Left lung (tissue), 10 donors: ENCODE measurements around the gene TSKS. TPM values are rescaled to one million over a fixed set of nuclear protein-coding genes. Genes with fewer than 3 reads are reported as not detected.

Experiments
- ATAC-seq: fragments of 200-7000 bp; cut with Tn5 transposase; one replicate; pipeline ENCODE4 v1.9.1; 2020; ENCODE audit warnings: moderate library complexity
- DNase-seq, 4 donors: peaks; one replicate each; pipeline ENCODE4 v3.0.0-alpha.2; 2013 to 2020
- H3K27ac ChIP-seq, 2 donors: fragments of 200-600 bp; sonication (generic) in 1 of 2; one replicate each; pipeline versions ENCODE4 v1.5.0 to v1.8.0; 2020 to 2021
- H3K27me3 ChIP-seq, 2 donors: fragments of 200-600 bp; sonication (generic) in 1 of 2; one replicate each; pipeline versions ENCODE4 v1.5.0 to v1.8.0; 2020 to 2021
- H3K36me3 ChIP-seq, 2 donors: fragments of 200-600 bp; sonication (generic) in 1 of 2; one replicate each; pipeline versions ENCODE4 v1.5.0 to v1.8.0; 2020 to 2021
- H3K4me1 ChIP-seq, 2 donors: fragments of 200-600 bp; one replicate each; pipeline ENCODE4 v1.8.0; 2021
- H3K4me3 ChIP-seq, 2 donors: fragments of 200-600 bp; sonication (generic) in 1 of 2; one replicate each; pipeline versions ENCODE4 v1.5.0 to v1.8.0; 2020 to 2021; ENCODE audit warnings: mild to moderate bottlenecking in 1 of 2
- H3K9me3 ChIP-seq, 2 donors: fragments of 200-600 bp; sonication (generic) in 1 of 2; one replicate each; pipeline versions ENCODE4 v1.5.0 to v1.8.0; 2020 to 2021
- intact Hi-C, 2 donors: fragments of 100-400 bp; cut with DNase I; formaldehyde crosslinking; loops; one replicate each; pipeline versions ENCODE4 v1.11.2 to v1.14.2; 2022
- polyA plus RNA-seq, 6 donors: library from polyadenylated mRNA; unstranded; fragments of 120-200 nt; gene quantifications; one replicate each; pipeline ENCODE4 v1.2.1, GENCODE V29; 2013; ENCODE audit not compliant: insufficient read length in 6 of 6
- total RNA-seq, 2 donors: library from RNA; stranded (reverse); fragmentation: NEBNext Ultra II Directional; extraction: Animal tissue kit (Norgen Biotek cat#: 25700); gene quantifications; one replicate each; pipeline ENCODE4 v1.2.1, GENCODE V29; 2021
- TF ChIP-seq, protein P1 (sequence below), 2 donors: fragments of 200-600 bp; sonication (generic) in 1 of 2; IDR thresholded peaks; one replicate each; pipeline versions ENCODE4 v1.5.0 to v1.8.0; 2021; ENCODE audit warnings: antibody characterized with exemption in 2 of 2
- donor health status: DM: no; HTN: yes; CAD: no.
- donor health status: DM: no; HTN: no; CAD: no.

Gene TSKS
- total and polyA plus RNA-seq, 8 donors: 0.17 to 0.45 (median 0.24) TPM; not detected in 1

GRCh38 chr19:49780861-49781260, 17.8 kb upstream of the TSKS start:
- H3K36me3 ChIP-seq: peaks cover 0 to 41% of the 10 kb centered on the region in 2 donors
- no peak for DNase-seq
- H3K4me1 ChIP-seq: peaks cover 0 to 21% of the 10 kb centered on the region in 2 donors
- H3K27me3 ChIP-seq: no peaks in the 10 kb centered on the region
- no peak overlapping the region for H3K4me3 ChIP-seq
- intact Hi-C loops: no loop called here
- ATAC-seq: no peak
- no peaks in the 10 kb centered on the region for H3K9me3 ChIP-seq
- H3K27ac ChIP-seq: peak overlapping the region in 1 of 2 donors; percentile 36
- TF ChIP-seq, protein P1, sequence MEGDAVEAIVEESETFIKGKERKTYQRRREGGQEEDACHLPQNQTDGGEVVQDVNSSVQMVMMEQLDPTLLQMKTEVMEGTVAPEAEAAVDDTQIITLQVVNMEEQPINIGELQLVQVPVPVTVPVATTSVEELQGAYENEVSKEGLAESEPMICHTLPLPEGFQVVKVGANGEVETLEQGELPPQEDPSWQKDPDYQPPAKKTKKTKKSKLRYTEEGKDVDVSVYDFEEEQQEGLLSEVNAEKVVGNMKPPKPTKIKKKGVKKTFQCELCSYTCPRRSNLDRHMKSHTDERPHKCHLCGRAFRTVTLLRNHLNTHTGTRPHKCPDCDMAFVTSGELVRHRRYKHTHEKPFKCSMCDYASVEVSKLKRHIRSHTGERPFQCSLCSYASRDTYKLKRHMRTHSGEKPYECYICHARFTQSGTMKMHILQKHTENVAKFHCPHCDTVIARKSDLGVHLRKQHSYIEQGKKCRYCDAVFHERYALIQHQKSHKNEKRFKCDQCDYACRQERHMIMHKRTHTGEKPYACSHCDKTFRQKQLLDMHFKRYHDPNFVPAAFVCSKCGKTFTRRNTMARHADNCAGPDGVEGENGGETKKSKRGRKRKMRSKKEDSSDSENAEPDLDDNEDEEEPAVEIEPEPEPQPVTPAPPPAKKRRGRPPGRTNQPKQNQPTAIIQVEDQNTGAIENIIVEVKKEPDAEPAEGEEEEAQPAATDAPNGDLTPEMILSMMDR (IDR thresholded peaks at IDR 0.05): no peak

DNA sequence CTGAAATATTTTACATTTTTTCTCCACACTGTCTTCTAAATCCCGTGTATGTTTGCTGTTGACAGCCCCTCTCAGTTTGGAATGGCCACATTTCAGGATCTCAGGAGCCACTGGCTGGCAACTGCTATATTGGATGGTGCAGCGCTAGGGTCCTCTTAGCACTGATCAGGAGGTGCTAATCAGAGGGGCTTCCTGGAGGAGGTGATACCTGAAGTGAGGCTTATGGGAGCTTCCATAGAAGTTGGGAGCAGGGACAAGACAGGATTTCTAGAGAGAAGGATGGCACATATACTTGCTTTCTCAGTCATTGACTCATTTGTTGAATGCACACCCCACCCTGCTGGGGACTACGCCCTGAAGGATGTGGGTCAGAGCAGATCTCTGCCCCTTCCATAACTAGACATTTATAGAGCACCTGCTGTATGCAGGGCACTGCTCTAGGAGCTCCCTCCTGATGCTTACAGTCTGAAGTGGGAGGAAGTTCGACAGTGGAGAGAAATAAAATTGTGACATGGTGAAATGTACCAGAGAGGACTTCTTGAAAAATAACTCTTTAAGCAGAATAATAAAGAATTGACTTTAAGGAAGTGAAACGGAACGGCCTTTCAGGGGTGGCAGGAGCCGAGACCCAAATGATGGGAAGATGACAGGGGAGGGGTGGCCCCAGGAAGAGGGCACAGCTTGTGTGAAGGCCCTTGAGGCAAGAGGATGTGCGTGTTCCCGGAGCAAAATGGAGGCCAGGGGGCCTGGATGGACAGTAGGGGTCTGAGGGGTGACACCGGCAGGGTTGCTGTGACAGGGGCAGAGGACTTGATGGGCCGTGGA, 16.8 kb upstream of the TSKS start:
- TF ChIP-seq, protein P1 (IDR thresholded peaks at IDR 0.05): no peak
- Histone ChIP-seq H3K9me3 (no peaks in the 10 kb centered on the region), H3K4me1 (peaks cover 0 to 21% of the 10 kb centered on the region in 2 donors), H3K27me3 (no peaks in the 10 kb centered on the region), H3K4me3 (no peak overlapping the region), H3K27ac (peak overlapping the region in 1 of 2 donors; percentile 36), H3K36me3 (peaks cover 0 to 36% of the 10 kb centered on the region in 2 donors)
- DNase-seq (no peak), ATAC-seq (peak; percentile 42)
- intact Hi-C loops: no loop called here

- H3K27me3 ChIP-seq: no peaks in the 10 kb centered on the region
- no peak for ATAC-seq
- H3K9me3 ChIP-seq: no peaks in the 10 kb centered on the region
- H3K4me1 ChIP-seq: peaks cover 0 to 34% of the 10 kb centered on the region in 2 donors
- no peak overlapping the region for H3K4me3 ChIP-seq
- TF ChIP-seq, protein P1 (IDR thresholded peaks at IDR 0.05): no peak
- DNase-seq: no peak
- intact Hi-C loops: no loop called here
- H3K36me3 ChIP-seq: peaks cover 0 to 11% of the 10 kb centered on the region in 2 donors
- no peak overlapping the region for H3K27ac ChIP-seq
Observed at GRCh38 chr19:49776371-49776764, 13.3 kb upstream of the TSKS start.

- H3K4me3 ChIP-seq: no peak overlapping the region
- no peak for ATAC-seq
- peaks cover 0 to 11% of the 10 kb centered on the region in 2 donors for H3K36me3 ChIP-seq
- TF ChIP-seq, protein P1 (IDR thresholded peaks at IDR 0.05): no peak
- peaks cover 0 to 29% of the 10 kb centered on the region in 2 donors for H3K4me1 ChIP-seq
- no peaks in the 10 kb centered on the region for H3K27me3 ChIP-seq
- intact Hi-C loops: no loop called here
- H3K9me3 ChIP-seq: no peaks in the 10 kb centered on the region
- no peak overlapping the region for H3K27ac ChIP-seq
- DNase-seq: no peak
Observed at GRCh38 chr19:49775742-49776370, 12.8 kb upstream of the TSKS start.

DNA sequence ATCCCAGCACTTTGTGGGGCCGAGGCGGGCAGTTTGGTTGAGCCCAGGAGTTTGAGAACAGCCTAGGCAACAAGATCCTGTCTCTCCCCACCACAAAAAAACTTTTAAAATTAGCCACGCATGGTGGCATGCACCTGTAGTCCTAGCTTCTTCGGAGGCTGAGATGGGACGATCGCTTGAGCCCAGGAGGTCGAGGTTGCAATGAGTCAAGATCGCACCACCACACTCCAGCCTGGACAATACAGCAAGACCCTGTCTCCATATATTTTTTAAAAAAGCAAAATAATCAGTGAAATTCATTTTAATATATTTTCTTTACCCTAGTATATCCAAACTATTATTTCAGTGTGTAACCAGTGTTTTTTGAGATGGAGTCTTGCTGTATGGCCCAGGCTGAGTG, 11.9 kb upstream of the TSKS start:
- Histone ChIP-seq H3K9me3 (no peaks in the 10 kb centered on the region), H3K36me3 (peaks cover 0 to 11% of the 10 kb centered on the region in 2 donors), H3K4me3 (no peak overlapping the region), H3K4me1 (peaks cover 0 to 23% of the 10 kb centered on the region in 2 donors), H3K27ac (no peak overlapping the region), H3K27me3 (no peaks in the 10 kb centered on the region)
- no peak for ATAC-seq
- DNase-seq: no peak
- intact Hi-C loops: no loop called here
- TF ChIP-seq, protein P1 (IDR thresholded peaks at IDR 0.05): no peak
